PC-3 (cell line): Measurements from ENCODE around the gene GSTO2.

Experiments used
- EZH2 ChIP-seq: fragments of 300-600 bp; sonication (generic); IDR thresholded peaks from one replicate; pipeline ENCODE4 v1.6.1; 2017; ENCODE audit warnings: antibody characterized with exemption, mild to moderate bottlenecking, low read length; ENCODE audit not compliant: unreplicated experiment
- TF ChIP-seq, protein P1 (sequence below): fragments of 300-600 bp; sonication (generic); conservative IDR thresholded peaks from 2 replicates; pipeline ENCODE4 v1.5.1; 2017; ENCODE audit warnings: antibody characterized with exemption, low read depth, mild to moderate bottlenecking, low read length

DNA sequence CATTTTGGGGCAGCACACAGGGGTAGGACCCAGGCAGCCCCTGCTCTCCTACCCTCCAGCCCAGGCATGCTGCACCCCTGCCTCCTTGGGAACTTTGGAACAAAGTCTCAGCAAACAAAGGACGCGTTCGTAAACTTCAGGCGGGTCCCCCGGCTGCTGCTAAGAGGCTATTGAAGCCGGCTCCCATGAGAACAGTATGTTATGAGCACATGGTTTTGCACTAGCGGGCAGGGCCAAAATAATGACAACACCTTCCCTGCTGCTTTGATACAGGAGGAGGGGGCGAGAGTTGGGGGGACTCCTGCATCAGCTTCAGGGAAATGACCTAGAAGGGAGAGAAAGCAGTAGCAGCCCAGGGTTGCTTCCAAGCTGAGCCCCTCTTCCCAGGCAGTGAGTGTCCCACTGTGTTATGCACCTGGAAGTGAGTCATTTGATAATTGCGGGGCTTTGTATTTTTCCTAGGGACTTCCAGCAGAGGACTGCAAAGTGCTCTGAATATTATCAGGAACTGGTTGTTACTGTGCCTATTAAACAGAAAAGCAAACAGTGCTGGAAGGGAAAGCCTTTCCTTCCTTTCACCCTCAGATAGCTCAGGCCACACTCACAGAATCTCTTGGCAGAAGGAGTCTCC lies 62.3 kb downstream of the GSTO2 start:
- TF ChIP-seq, protein P1, sequence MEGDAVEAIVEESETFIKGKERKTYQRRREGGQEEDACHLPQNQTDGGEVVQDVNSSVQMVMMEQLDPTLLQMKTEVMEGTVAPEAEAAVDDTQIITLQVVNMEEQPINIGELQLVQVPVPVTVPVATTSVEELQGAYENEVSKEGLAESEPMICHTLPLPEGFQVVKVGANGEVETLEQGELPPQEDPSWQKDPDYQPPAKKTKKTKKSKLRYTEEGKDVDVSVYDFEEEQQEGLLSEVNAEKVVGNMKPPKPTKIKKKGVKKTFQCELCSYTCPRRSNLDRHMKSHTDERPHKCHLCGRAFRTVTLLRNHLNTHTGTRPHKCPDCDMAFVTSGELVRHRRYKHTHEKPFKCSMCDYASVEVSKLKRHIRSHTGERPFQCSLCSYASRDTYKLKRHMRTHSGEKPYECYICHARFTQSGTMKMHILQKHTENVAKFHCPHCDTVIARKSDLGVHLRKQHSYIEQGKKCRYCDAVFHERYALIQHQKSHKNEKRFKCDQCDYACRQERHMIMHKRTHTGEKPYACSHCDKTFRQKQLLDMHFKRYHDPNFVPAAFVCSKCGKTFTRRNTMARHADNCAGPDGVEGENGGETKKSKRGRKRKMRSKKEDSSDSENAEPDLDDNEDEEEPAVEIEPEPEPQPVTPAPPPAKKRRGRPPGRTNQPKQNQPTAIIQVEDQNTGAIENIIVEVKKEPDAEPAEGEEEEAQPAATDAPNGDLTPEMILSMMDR = no peak
- no peak for TF ChIP-seq EZH2
